ENCODE results near the gene PDGFD. TPM values are rescaled to one million over a fixed set of nuclear protein-coding genes. Genes with fewer than 3 reads are reported as not detected.

The PDGFD gene
- total RNA-seq, 1 experiment from 2014 or later = 1.7 TPM

- Mint-ChIP-seq H3K27ac (peak overlapping the region in 1 of 3 experiments; percentile 48; a peak in 3 of 7 replicates), H3K4me3 (no peak overlapping the region), H3K4me1 (no peaks in the 10 kb centered on the region), H3K9me3 (no peaks in the 10 kb centered on the region; a peak in 1 of 5 replicates), H3K27me3 (ENCODE audit: low read depth) (no peaks in the 10 kb centered on the region), H3K36me3 (ENCODE audit: insufficient read depth in 1 of 3, low read depth in 3 of 3) (no peaks in the 10 kb centered on the region)
- Histone ChIP-seq H3K18ac (ENCODE audit: insufficient read length, low read depth, low read length) (no peak overlapping the region), H4K91ac (ENCODE audit: insufficient read length, low read depth, low read length) (no peak overlapping the region), H2BK5ac (ENCODE audit: insufficient read length, low read length) (no peak overlapping the region), H3K56ac (ENCODE audit: insufficient read length, low read depth, low read length) (no peak overlapping the region), H3K23ac (ENCODE audit: insufficient read length, low read depth, low read length) (no peak overlapping the region), H2BK15ac (ENCODE audit: low read depth, low read length) (no peak overlapping the region), H2BK12ac (ENCODE audit: insufficient read length, low read depth, low read length) (no peak overlapping the region), H3K79me1 (ENCODE audit: insufficient read depth, low read depth, low read length, poor library complexity, severe bottlenecking) (no peaks in the 10 kb centered on the region), H3K9me3 (ENCODE audit: control insufficient read depth, low read depth, low read length) (no peaks in the 10 kb centered on the region), H3K9ac (ENCODE audit: extremely low read depth, insufficient read length, low read length) (no peak overlapping the region), H2BK20ac (ENCODE audit: low read depth, low read length, poor library complexity, severe bottlenecking) (no peak overlapping the region), H3K79me2 (ENCODE audit: insufficient read depth, low read length) (no peaks in the 10 kb centered on the region), H3K4me1 (ENCODE audit: insufficient read depth, low read length) (no peaks in the 10 kb centered on the region), H3K4me2 (ENCODE audit: insufficient read depth, insufficient read length, low read length) (no peak overlapping the region), H3T11ph (ENCODE audit: low read length) (no peak overlapping the region), H4K5ac (ENCODE audit: insufficient read length, low read depth, low read length) (no peak overlapping the region), H2AFZ (ENCODE audit: low read length) (no peak overlapping the region), H2AK5ac (ENCODE audit: insufficient read length, low read length) (no peak overlapping the region), H4K20me1 (ENCODE audit: control insufficient read depth, insufficient read depth, insufficient read length) (no peaks in the 10 kb centered on the region), H2BK120ac (ENCODE audit: low read depth, low read length, poor library complexity, severe bottlenecking) (no peak overlapping the region), H3K14ac (ENCODE audit: insufficient read depth, low read length) (no peak overlapping the region), H4K8ac (replicated peaks; ENCODE audit: insufficient read length, low read depth, low read length) (no peak overlapping the region), H3K27ac (ENCODE audit: insufficient read length, low read depth, low read length) (no peak overlapping the region), H3K27me3 (ENCODE audit: insufficient read depth, low read length) (no peaks in the 10 kb centered on the region), H3K23me2 (ENCODE audit: insufficient read length, low read depth, low read length, poor library complexity, severe bottlenecking) (no peaks in the 10 kb centered on the region), H3K4ac (ENCODE audit: low read depth, low read length) (no peak overlapping the region)
- 86% methylated on average over 1 of the region's 5 CpGs for WGBS (ENCODE audit: extremely low coverage, insufficient read length, low lambda C conversion rate)
- no peak for TF ChIP-seq CTCF (conservative IDR thresholded peaks at IDR 0.05)
- no peak for DNase-seq
Observed at GRCh38 chr11:104093426-104094280, 70.3 kb downstream of the PDGFD start.
